ENCODE results near the gene ZFP36L2.

DNA sequence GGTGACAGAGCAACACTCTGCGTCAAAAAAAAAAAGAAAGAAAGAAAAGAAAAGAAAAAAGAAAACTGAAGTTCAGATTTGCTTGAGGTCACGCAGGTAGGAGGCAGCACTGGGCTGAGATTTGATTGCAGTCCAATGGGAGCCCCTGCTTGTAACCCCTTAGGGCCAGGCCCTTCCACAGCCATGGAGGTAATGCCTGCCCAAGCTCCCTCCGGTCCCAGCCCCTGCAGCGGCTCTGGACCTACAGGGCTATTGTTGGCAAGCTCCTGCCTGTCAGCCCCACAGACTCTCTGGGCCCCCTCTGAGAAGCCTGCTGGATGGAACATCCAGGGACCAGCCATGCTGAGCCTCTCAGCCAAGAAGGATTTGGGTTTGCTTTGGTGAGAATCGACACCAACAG lies 12.2 kb downstream of the ZFP36L2 start:
- no peak for TF ChIP-seq ESRRG (CRISPR knock-in tag; IDR thresholded peaks at IDR 0.05)
- no peak for TF ChIP-seq PATZ1 (CRISPR knock-in tag; IDR thresholded peaks at IDR 0.05; ENCODE audit: borderline replicate concordance)
- TF ChIP-seq TCF4 (CRISPR knock-in tag; IDR thresholded peaks at IDR 0.05; ENCODE audit: borderline replicate concordance), result no peak
- TF ChIP-seq ZNF8 (CRISPR knock-in tag; IDR thresholded peaks at IDR 0.05), result no peak

Data from SK-N-SH treated with all-trans-retinoic acid at 6 μM for 48 hours (cell line).